K562 (cell line): ENCODE results near the gene MYOCD. TPM values are rescaled to one million over a fixed set of nuclear protein-coding genes. Genes with fewer than 3 reads are reported as not detected.

Experiments
- ATAC-seq: fragments of 200-7000 bp; cut with Tn5 transposase; 3 replicates; pipeline ENCODE4 v1.9.1; 2020; ENCODE audit warnings: moderate library complexity
- BruUV-seq: library from RNA; stranded (reverse); fragments of 400-500 nt; replicated peaks from 2 replicates; lab custom pipeline; 2021; lab: Mats Ljungman, UMichigan
- CTCF ChIA-PET: fragments of 300-600 bp; formaldehyde crosslinking; extraction: SDS; loops from one replicate; lab custom pipeline; 2021; ENCODE audit warnings: low intra/inter-chr PET ratio; lab: Yijun Ruan, JAX
- POLR2A ChIA-PET: fragments of 300-600, 350-650 bp; sonication (Branson Sonifier 250); formaldehyde crosslinking; extraction: SDS; loops from one replicate; lab custom pipeline; 2021; ENCODE audit warnings: antibody characterized with exemption, inconsistent platforms; lab: Yijun Ruan, JAX
- DNase-seq, 4 experiments: peaks; one replicate each; pipeline versions ENCODE4 v3.0.0 to v3.0.0-alpha.2; 2011 to 2018; ENCODE audit warnings: low spot score in 3 of 4, mixed read lengths in 3 of 4; ENCODE audit errors: extremely low read depth in 1 of 4
- FAIRE-seq: peaks from 2 replicates; lab custom pipeline; 2011; peaks lifted over from hg19 to GRCh38; lab: Jason Lieb, UNC
- H2AFZ ChIP-seq: 2 replicates; pipeline ENCODE4 v1.6.0; 2011; ENCODE audit warnings: low read depth, low read length, control low read depth, inconsistent platforms
- H3K27ac ChIP-seq: fragments of 200-600 bp; 3 replicates; pipeline ENCODE4 v1.8.0; 2011; ENCODE audit warnings: low read depth, mild to moderate bottlenecking, control low read depth, inconsistent platforms, low read length, moderate library complexity, mixed read lengths; ENCODE audit errors: extremely low read depth
- H3K27me3 ChIP-seq, 2 experiments: fragments of 300-600 bp in 1 of 2; 2 replicates in 1 of 2; 3 replicates in 1 of 2; pipeline versions ENCODE4 v1.6.0 to v1.8.0; 2011; ENCODE audit warnings: inconsistent platforms in 2 of 2, low read length in 2 of 2, mild to moderate bottlenecking in 1 of 2, mixed read lengths in 1 of 2, moderate library complexity in 1 of 2; ENCODE audit not compliant: control insufficient read depth in 2 of 2, insufficient read depth in 2 of 2
- H3K36me3 ChIP-seq: fragments of 300-600 bp; 3 replicates; pipeline ENCODE4 v1.8.0; 2011; ENCODE audit warnings: mild to moderate bottlenecking, low read length, inconsistent platforms; ENCODE audit not compliant: control insufficient read depth, insufficient read depth
- H3K4me1 ChIP-seq, 2 experiments: fragments of 200-600 bp in 1 of 2; replicated peaks in 1 of 2; 2 replicates in 1 of 2; 3 replicates in 1 of 2; pipeline versions ENCODE4 v1.5.1 to v1.8.0; 2011; ENCODE audit warnings: inconsistent platforms in 2 of 2, low read length in 2 of 2, mild to moderate bottlenecking in 1 of 2, mixed read lengths in 1 of 2, moderate library complexity in 1 of 2; ENCODE audit not compliant: control insufficient read depth in 2 of 2, insufficient read depth in 2 of 2
- H3K4me2 ChIP-seq: 2 replicates; pipeline ENCODE4 v1.6.1; 2011; ENCODE audit warnings: low read length, control low read depth, inconsistent platforms, mixed read lengths; ENCODE audit not compliant: insufficient read depth
- H3K4me3 ChIP-seq: fragments of 200-600 bp; sonication (generic), shearing (Covaris generic); 2 replicates; pipeline ENCODE4 v1.5.1; 2016; ENCODE audit warnings: control low read depth, inconsistent platforms
- H3K79me2 ChIP-seq: fragments of 200-600 bp; 3 replicates; pipeline ENCODE4 v1.8.0; 2011; ENCODE audit warnings: low read length, inconsistent platforms; ENCODE audit not compliant: control insufficient read depth, insufficient read depth
- H3K9ac ChIP-seq, 2 experiments: 2 replicates each; pipeline versions ENCODE4 v1.6.0 to v1.6.1; 2011; ENCODE audit warnings: low read depth in 2 of 2, low read length in 2 of 2, control low read depth in 1 of 2, inconsistent platforms in 1 of 2, mild to moderate bottlenecking in 1 of 2, mixed read lengths in 1 of 2; ENCODE audit not compliant: insufficient read depth in 1 of 2
- H3K9me1 ChIP-seq: one replicate; pipeline ENCODE4 v1.6.0; 2011; ENCODE audit warnings: inconsistent platforms, mild to moderate bottlenecking, low read length, moderate library complexity; ENCODE audit not compliant: control insufficient read depth, insufficient read depth
- H3K9me3 ChIP-seq: replicated peaks from 2 replicates; pipeline ENCODE4 v1.5.1; 2011; ENCODE audit warnings: low read depth, low read length, inconsistent platforms; ENCODE audit not compliant: control insufficient read depth, insufficient read depth
- H4K20me1 ChIP-seq: replicated peaks from 2 replicates; pipeline ENCODE4 v1.6.1; 2011; ENCODE audit warnings: low read length, inconsistent platforms, mixed read lengths; ENCODE audit not compliant: control insufficient read depth, insufficient read depth
- FOSL1 ChIP-seq: fragments of 200-800 bp; sonication (Bioruptor generic); conservative IDR thresholded peaks from 2 replicates; pipeline ENCODE4 v1.6.1; 2016; ENCODE audit warnings: missing genetic modification characterization, missing compliant biosample characterization
- JUND ChIP-seq, 2 experiments: IDR thresholded peaks; 2 replicates in 1 of 2; 3 replicates in 1 of 2; pipeline ENCODE4 v1.6.1; 2011; ENCODE audit warnings: borderline replicate concordance in 2 of 2, low read depth in 2 of 2, low read length in 2 of 2, improper control_type of control experiment in 1 of 2, missing biosample characterization in 1 of 2, missing genetic modification characterization in 1 of 2, missing genetic modification reagents in 1 of 2
- ZNF143 ChIP-seq: sonication (generic); formaldehyde crosslinking; IDR thresholded peaks from 2 replicates; pipeline ENCODE4 v1.9.0; 2022; ENCODE audit warnings: mild to moderate bottlenecking, missing genetic modification reagents
- WGBS: fragments of 100-300 bp; shearing (Covaris generic); methylation state at CpG from one replicate; pipeline ENCODE4 v1.1.6; 2016; ENCODE audit warnings: low coverage, mixed read lengths; ENCODE audit not compliant: insufficient coverage; ENCODE audit errors: missing lambda C conversion rate; 5-methylcytosine and 5-hydroxymethylcytosine counted together
- in situ Hi-C: fragments of 300-500 bp; cut with MboI; formaldehyde crosslinking; loops from 4 replicates; pipeline ENCODE4 v1.15.0; 2018; ENCODE audit warnings: inconsistent platforms, mixed read lengths
- intact Hi-C: fragments of 100-400 bp; cut with micrococcal nuclease; formaldehyde crosslinking; loops from 2 replicates; pipeline ENCODE4 v1.14.2; 2022
- polyA plus RNA-seq, 8 experiments: library from polyadenylated mRNA; depleted of rRNA in 4 of 8; stranded (reverse) in 5 of 8; unstranded in 3 of 8; fragments of >200 nt; fragmentation: Nextera tagmentation in 2 of 8; fragmentation: Illumina TruSeq in 1 of 8; extraction: Ambion mirVana in 2 of 8; extraction: Trizol in 1 of 8; gene quantifications; 2 replicates each; pipeline versions ENCODE4 v1.2.1 to v1.2.3, GENCODE V29; 2011 to 2014; ENCODE audit warnings: inconsistent platforms in 1 of 8, missing spikeins in 1 of 8
- total RNA-seq, 7 experiments: library from RNA; depleted of rRNA in 6 of 7; stranded (reverse); fragments of >200 nt in 6 of 7; fragmentation: Illumina TruSeq in 2 of 7; extraction: Trizol in 2 of 7; gene quantifications; 2 replicates each; pipeline versions ENCODE4 v1.2.1 to v1.2.3, GENCODE V29; 2011 to 2021; ENCODE audit warnings: low replicate concordance in 1 of 7
- TF ChIP-seq, protein P1 (sequence below), 2 experiments: fragments of 450-650 bp in 1 of 2; sonication (generic) in 1 of 2; formaldehyde crosslinking in 1 of 2; IDR thresholded peaks in 1 of 2; conservative IDR thresholded peaks in 1 of 2; 2 replicates each; pipeline versions ENCODE4 v1.6.1 to v1.8.1; 2016 to 2023; ENCODE audit warnings: mild to moderate bottlenecking in 2 of 2, moderate library complexity in 2 of 2, inconsistent platforms in 1 of 2, missing genetic modification reagents in 1 of 2

The MYOCD gene
- total and polyA plus RNA-seq, 9 of the 15 experiments (the other 6 are each of a cell fraction or from before 2014, with no cell fraction given) = not detected

DNA sequence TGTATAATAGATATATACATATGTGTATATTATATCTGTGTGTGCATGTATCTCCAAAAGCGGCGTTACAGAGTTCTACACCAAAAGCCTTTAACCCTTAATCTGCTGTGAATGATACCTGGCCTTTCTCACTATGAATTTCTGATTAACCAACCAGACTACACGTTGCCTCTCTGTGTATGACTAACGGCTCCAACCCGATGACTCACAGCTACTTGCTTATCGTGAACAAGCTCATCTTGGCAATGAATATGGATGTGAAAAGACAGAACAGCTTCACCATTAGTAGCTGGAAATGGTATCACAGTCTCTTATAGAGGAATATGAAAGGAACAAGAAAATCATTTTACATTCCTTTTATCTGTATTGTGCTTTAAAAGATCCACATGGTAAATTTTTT lies 99.9 kb downstream of the MYOCD start:
- in situ Hi-C loops = no loop called here
- no peak for ATAC-seq
- H3K27me3 ChIP-seq = peaks cover 0 to 4% of the 10 kb centered on the region in 2 experiments; a peak in 1 of 5 replicates
- ChIA-PET POLR2A (no interaction called here), CTCF (no interaction called here)
- H3K27ac ChIP-seq = no peak overlapping the region
- no peak for FAIRE-seq
- no peak overlapping the region for H2AFZ ChIP-seq
- H3K4me2 ChIP-seq = no peak overlapping the region
- WGBS = 0% methylated on average over 6 of the region's 6 CpGs
- no peaks in the 10 kb centered on the region for H3K9me1 ChIP-seq
- no peak overlapping the region for H3K9ac ChIP-seq
- BruUV-seq = no TSS peak
- H3K9me3 ChIP-seq = no peaks in the 10 kb centered on the region
- no peaks in the 10 kb centered on the region for H3K79me2 ChIP-seq
- no peaks in the 10 kb centered on the region for H3K4me1 ChIP-seq
- TF ChIP-seq, protein P1, sequence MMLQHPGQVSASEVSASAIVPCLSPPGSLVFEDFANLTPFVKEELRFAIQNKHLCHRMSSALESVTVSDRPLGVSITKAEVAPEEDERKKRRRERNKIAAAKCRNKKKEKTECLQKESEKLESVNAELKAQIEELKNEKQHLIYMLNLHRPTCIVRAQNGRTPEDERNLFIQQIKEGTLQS (IDR thresholded peaks at IDR 0.05) = peak; percentile 55
- TF ChIP-seq, protein P1 (CRISPR knock-in tag; conservative IDR thresholded peaks at IDR 0.05) = no peak
- TF ChIP-seq JUND (IDR thresholded peaks at IDR 0.05; ENCODE audit: borderline replicate concordance, low read depth, low read length) = peak; percentile 27; the same call in 1 of the 2 replicates
- peak; percentile 35; the same call in 1 of the 3 replicates for TF ChIP-seq JUND (tag; IDR thresholded peaks at IDR 0.05; ENCODE audit: borderline replicate concordance, low read depth, low read length)
- TF ChIP-seq ZNF143 = no peak
- TF ChIP-seq FOSL1 = peak; percentile 58
- H4K20me1 ChIP-seq = no peaks in the 10 kb centered on the region
- intact Hi-C loops = no loop called here
- no peak overlapping the region for H3K4me3 ChIP-seq
- no peaks in the 10 kb centered on the region for H3K36me3 ChIP-seq
- peak; percentile 6 to 15 (median 7) for DNase-seq
